SK-N-SH treated with all-trans-retinoic acid at 6 μM for 48 hours (cell line): ENCODE data around the gene PCNX4.

Experiments
- ARNTL ChIP-seq: fragments of 450-650 bp; formaldehyde crosslinking; IDR thresholded peaks from 2 replicates; pipeline ENCODE4 v1.5.0; 2020; ENCODE audit warnings: low read depth, mild to moderate bottlenecking, moderate library complexity, borderline replicate concordance
- ISL1 ChIP-seq: fragments of 250-450 bp; sonication (Bioruptor Pico); IDR thresholded peaks from 2 replicates; pipeline ENCODE4 v2.1.2; 2022; ENCODE audit warnings: mild to moderate bottlenecking, moderate library complexity
- OSR1 ChIP-seq: fragments of 250-450 bp; sonication (Bioruptor Pico); IDR thresholded peaks from 2 replicates; pipeline ENCODE4 v1.8.0; 2022; ENCODE audit warnings: moderate library complexity, mild to moderate bottlenecking, inconsistent platforms
- ZFP30 ChIP-seq: fragments of 450-650 bp; formaldehyde crosslinking; IDR thresholded peaks from 2 replicates; pipeline ENCODE4 v1.5.0; 2022; ENCODE audit warnings: mild to moderate bottlenecking, moderate library complexity
- TF ChIP-seq, protein P1 (sequence below): fragments of 250-450 bp; sonication (Bioruptor Pico); IDR thresholded peaks from 2 replicates; pipeline ENCODE4 v1.8.0; 2020; ENCODE audit warnings: mild to moderate bottlenecking, moderate library complexity, borderline replicate concordance

DNA sequence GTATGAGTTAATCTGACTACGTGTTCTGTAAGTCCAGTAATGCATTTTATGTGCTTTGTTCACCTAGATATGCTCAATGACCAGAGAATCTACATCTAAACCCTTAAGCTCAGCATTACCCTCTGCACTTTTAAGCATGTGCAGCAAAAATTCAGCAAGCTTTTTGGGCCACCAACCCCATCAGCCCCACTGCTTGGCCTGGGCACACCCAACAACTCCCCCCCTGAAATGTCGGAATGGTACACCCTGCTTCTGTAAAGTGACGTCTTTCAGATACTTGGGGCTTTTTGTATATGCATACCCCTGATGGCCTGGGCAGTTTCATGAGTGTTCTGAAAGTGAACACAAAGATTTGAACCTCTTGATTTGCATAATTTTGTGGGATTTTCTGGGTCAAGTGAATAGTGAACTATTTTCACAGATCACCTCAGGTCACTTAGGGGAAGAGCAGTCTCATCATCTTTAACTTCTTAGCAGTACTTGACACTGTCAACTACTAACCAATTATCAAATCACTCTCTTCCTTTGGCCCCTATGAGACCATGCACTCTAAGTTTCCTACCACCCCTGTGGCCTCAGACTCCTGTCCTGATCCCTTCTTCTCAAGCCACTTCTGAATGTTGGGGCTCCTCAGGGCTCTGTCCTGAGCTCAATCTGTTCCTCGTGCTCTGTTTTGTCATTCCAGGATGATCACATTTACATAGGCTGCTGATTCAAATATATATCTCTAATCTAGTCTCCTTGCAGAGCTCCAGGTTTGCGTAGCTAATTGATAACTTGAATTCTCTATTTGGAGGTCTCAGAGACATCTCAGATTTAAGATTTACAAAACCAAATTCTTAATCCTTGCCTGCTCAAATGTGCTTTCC is 121.0 kb downstream of the PCNX4 start:
- TF ChIP-seq OSR1 (CRISPR knock-in tag), result no peak
- TF ChIP-seq, protein P1, sequence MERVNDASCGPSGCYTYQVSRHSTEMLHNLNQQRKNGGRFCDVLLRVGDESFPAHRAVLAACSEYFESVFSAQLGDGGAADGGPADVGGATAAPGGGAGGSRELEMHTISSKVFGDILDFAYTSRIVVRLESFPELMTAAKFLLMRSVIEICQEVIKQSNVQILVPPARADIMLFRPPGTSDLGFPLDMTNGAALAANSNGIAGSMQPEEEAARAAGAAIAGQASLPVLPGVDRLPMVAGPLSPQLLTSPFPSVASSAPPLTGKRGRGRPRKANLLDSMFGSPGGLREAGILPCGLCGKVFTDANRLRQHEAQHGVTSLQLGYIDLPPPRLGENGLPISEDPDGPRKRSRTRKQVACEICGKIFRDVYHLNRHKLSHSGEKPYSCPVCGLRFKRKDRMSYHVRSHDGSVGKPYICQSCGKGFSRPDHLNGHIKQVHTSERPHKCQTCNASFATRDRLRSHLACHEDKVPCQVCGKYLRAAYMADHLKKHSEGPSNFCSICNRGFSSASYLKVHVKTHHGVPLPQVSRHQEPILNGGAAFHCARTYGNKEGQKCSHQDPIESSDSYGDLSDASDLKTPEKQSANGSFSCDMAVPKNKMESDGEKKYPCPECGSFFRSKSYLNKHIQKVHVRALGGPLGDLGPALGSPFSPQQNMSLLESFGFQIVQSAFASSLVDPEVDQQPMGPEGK, result no peak
- no peak for TF ChIP-seq ARNTL
- no peak for TF ChIP-seq ZFP30
- no peak for TF ChIP-seq ISL1 (CRISPR knock-in tag)
